HG03558 (cell line): ENCODE measurements around the gene ADGRD1.

Experiments used
- ATAC-seq: cut with Tn5 transposase; IDR thresholded peaks from one replicate; pipeline ENCODE4 v1.9.1; 2021; ENCODE audit warnings: moderate number of reproducible peaks; ENCODE audit not compliant: unreplicated experiment; ENCODE audit errors: extremely low read depth

ADGRD1 gene

DNA sequence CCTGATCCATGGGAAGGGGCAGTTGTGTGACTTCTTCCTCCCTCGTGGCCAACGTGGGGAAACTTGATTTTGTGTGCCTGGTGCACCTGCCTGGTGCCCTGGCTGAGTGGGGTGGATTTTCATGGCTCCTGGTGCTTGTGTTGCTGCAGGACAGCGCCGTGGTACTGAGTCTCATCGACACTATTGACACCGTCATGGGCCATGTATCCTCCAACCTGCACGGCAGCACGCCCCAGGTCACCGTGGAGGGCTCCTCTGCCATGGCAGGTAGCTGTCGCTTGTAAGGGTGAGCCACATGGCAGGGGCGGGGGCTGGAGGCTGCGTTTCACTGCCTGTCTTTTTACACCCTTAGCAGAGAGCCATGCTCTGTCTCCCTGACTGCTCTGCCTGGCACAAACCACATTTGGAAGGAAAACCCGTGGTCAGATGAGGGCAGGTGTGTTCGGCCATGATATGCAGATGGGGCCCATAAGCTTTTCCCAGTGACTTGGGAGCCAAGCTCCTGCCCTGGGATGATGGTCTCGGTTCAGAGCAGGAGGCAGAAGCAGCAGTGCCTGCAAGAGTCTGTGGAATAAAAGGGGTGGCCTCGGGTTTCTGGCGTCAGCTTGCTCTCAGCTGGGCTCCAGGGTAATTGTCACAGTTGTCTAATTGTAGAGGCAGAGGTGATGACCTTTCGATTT lies 49.5 kb downstream of the ADGRD1 start:
- no peak for ATAC-seq

DNA sequence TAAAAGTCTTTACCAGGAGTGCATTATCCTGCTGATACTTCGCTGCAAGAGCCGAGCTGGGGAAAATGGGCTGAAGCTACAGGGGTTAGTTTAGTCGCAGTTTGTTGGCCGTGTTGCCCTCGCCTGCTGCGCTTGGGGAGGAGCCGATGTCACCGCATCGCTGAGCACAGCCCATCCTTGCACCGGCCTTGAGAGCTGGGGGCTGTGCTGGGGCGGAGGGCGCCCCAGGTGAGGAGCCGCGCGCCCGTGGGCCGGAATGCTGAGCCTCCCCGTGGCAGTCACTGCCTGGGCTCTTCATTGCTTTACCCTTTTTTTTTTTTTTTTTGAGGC lies 50.0 kb downstream of the ADGRD1 start:
- ATAC-seq, result no peak

DNA sequence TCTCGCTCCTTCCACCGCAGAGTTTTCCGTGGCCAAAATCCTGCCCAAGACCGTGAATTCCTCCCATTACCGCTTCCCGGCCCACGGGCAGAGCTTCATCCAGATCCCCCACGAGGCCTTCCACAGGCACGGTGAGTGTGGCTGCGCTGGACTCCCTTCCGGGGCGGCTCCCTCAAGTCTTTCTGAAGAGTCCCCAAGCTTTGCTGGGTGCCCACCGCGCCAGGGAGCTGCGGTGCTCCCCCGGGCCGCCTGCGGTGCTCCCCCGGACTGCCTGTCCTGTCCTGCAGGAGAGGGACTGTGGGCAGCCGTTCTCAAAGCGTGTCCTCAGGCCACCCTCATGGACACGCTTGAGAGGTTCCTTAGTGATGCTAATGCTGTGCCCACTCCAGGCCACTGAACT lies 50.5 kb downstream of the ADGRD1 start:
- ATAC-seq, result no peak

DNA sequence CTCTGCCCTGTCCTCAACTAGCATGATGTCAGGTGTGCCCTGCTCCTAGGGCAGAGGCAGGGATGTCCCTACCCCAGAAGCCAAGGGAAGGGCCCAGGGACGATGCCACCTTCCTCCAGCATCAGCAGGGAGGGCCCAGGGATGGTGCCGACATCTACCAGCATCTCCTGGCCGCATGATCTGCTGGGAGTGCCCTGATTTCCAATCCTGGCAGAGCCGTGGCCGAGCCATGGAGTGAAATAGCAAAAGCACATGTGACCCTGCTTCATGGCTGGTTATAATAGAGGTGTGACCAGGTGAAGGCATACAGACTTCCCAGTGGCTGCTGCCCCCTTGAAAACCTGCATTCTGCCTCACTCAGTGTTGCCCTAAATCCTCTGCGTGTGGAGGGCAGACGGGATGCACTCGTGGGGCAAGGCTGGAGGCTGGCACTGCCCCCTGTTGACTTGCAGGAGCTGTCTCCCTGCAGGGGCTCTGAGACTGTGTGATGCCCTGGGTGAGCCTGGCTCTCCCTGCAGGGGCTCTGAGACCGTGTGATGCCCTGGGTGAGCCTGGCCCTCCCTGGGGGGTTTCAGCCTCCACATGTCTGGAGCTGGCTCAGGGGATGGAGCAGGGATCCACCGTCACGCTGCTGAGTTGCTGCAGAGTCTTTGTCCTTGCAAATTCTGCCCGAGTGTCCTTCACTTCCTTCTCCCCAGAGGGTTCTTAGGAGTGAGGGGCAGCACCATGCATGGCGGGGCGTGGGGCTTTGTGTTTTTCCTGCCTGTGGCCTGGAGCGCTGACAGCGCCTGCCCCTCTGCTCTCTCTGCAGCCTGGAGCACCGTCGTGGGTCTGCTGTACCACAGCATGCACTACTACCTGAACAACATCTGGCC lies 51.7 kb downstream of the ADGRD1 start:
- ATAC-seq, result no peak

DNA sequence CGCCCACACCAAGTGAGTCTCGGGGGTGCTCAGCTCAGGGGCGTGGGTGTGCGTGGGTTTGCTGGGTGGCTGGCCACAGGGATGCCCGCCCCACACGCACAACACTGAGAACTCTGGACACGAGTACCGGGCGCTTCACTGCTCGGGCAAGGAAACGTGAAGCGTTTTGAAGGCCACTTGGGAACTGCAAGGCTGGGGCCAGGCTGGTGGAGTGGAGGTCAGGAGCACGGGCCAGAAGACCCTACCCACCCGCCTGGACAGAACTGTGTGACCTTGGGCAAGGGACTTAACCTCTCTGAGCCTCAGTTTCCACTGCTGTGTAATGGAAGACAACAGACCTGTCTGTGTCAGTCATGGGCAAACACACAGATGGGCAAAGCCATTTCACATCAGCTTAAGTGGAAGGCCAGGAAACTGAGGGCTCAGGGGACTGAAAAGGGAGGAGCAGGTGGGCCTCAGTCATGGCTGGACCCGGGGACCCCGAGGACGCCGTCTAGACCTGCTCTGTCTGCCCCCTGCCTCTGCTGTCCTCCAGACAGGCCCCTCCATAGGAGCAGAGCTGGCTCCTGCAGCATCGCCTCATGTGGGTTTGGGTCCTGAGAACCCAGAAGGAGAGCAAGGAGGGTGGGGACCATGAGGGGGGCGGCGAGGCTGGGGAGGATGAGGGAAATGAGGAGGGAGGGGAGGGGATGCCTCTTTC lies 52.5 kb downstream of the ADGRD1 start:
- ATAC-seq, result no peak

DNA sequence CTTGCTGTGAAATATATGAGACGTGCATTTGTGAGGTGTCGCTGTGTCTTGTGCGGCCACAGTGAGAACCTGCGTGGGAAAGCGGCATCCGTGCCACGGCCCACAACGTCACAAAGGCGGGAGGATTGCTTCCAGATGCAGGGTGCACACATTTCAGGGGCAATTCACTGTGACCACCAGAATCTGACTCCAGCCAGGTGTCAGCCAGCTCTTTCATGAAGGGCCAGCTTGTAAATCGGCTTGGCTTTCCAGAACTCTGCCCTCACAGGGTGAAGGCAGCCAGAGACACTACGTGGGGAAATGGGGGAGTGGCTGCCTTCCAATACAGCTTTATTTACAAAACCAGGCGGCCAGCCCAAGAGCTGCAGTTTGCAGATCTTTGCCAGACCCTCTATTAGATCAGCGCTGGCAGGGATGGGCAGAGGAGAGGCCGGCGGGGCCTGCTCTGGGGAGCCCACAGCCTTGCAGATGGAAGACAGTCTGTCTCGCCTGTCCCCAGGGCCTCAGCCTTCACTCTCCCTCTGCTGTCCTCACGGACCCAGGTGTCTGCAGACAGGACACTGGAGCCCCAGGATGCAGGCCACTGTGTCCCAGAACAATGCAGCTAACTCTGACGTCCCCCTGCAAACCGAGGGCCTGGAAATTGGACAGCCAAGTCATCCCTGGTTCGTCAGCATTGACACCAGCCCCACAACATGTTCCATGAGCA lies 53.5 kb downstream of the ADGRD1 start:
- no peak for ATAC-seq

DNA sequence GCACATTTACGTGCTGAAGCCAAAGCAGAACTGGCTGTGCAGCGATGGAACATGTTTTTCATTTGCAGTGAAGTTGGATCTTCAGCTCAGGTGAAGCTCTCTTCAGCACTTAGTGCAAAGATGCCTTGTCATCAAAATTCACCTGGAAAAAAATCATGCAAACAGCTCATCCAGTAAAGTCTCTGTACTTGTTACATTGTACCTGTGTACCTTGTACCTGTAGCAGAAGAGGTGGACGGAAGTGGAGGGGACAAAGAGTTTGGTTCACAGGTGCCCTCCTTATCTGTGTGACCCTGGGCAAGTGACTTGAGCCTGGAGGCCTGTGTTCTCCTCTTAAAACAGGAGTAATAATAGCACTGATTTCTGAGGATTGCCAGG lies 54.0 kb downstream of the ADGRD1 start:
- ATAC-seq, result no peak

DNA sequence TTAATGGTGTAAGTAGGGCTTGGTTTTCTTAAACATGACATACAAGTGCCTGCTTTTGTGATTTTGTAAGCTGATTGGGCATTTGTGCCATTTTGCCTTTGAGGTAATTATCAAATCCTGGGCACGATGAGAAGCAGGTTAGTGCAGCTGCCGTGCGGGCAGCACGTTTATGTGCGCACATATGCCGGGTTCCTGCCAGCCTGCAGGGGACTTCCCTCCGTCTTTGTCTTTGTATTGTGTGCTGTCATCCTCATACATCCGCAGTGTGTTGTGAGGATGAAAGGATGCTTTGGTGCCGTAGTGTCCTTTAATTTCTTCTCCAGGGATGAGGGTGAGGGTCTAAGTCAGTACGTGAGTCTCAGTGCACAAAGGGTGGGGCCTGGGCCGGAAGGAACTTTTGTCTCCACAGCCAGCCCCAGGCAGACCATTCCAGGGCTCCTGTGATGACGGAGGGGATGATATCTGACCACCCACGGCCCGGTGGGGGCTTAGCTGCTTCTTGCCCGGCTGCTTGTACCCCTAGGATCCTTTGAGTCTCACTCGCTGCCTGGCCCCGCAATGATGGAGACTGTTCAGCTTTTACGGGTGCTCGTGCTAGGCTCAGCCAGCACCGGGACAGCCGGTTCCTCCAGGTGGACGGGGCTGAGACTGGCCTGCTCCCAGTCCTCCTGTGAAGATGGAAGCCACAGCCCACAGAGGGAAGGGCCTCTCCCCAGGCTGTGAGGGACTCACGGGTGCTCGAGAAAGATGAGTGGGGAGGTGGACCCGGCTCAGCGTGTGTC lies 54.6 kb downstream of the ADGRD1 start:
- ATAC-seq, result no peak

DNA sequence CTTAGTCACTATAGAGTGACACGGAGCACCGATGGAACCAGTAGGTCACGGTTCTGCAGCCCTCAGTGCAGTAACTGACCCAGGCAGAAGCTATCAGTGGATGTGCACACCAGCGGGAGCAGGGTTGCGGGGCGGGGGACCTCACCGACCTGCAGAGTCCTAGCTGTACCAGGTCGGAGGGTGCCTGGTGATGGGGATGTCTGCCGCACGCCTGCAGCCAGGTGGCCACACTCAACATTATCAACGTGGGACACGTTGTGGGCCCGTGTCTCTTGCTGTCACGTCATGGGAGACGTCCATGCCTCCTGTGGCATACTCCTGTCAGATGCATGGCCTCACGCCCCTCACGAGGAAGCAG lies 55.2 kb downstream of the ADGRD1 start:
- ATAC-seq, result no peak

DNA sequence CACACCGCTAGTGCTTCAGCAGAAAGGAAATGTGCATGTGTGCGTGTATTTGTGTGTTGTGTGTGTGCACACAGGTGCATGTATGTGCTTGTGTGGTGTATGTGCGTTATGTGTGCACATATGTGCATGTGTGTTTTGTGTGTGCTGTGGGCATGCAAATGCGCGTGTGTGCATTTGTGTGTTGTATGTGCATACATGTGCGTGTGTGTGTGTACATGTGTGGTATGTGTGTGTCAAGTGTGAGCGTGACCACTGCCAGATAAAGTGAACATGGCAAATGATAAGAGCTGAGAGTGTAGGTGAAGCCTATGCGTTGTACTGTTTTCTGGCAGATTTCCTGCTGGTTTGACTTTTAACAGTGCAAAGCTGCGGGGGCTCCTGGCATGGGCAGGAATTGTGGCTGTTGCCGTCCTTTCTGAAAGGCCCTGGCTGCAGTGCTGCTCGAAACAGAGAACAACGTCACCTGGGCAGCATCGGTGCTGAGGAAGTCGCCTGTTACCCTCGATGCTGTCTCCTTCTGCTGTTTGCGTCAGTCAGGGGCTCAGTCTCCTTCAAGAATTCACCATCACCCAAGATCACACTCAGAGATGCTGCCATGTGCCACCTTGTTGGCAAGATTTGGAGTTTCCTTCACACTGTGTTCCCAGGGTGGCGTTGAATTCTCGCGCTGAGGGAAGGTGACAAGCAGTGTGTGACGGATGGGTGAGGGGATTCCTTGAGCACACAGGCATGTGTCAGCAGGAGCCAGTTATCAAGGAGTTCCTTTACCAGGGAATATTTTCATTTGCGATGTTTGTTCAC lies 56.1 kb downstream of the ADGRD1 start:
- ATAC-seq, result no peak

DNA sequence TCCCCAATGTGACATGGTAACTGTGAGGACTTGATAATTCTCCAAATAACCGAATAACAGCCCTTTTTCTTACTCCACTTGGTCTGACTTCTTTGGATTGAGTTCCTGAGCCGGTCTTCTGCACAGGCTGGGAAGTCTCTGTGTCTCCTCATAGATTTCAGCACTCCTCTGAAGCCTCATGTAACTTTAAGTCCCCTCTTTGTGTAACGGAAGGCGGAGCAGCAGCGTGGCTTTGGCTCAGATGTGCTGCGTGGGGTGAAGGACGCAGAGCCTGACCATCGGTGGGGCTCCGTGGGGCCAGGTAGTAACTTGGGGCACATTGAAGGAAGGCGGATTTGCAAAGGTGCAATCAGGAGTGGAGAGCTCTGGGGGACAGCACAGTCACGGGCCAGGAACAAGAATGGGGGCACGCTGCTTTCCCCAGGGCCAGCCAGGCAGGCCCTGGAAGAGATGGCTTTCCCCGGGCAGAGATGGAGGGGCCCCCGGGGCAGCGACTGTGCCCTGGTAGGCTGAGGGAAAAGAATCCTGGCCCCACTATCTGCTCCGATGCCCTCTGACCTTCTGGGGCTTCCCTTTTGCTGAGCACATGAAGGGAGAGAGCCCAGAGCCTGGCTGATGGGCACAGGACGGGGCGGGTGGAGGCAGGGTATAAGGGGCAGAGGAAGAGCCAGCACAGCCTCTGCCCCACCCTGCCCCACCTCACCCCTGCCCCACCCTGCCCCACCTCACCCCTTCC lies 56.9 kb downstream of the ADGRD1 start:
- ATAC-seq, result no peak

DNA sequence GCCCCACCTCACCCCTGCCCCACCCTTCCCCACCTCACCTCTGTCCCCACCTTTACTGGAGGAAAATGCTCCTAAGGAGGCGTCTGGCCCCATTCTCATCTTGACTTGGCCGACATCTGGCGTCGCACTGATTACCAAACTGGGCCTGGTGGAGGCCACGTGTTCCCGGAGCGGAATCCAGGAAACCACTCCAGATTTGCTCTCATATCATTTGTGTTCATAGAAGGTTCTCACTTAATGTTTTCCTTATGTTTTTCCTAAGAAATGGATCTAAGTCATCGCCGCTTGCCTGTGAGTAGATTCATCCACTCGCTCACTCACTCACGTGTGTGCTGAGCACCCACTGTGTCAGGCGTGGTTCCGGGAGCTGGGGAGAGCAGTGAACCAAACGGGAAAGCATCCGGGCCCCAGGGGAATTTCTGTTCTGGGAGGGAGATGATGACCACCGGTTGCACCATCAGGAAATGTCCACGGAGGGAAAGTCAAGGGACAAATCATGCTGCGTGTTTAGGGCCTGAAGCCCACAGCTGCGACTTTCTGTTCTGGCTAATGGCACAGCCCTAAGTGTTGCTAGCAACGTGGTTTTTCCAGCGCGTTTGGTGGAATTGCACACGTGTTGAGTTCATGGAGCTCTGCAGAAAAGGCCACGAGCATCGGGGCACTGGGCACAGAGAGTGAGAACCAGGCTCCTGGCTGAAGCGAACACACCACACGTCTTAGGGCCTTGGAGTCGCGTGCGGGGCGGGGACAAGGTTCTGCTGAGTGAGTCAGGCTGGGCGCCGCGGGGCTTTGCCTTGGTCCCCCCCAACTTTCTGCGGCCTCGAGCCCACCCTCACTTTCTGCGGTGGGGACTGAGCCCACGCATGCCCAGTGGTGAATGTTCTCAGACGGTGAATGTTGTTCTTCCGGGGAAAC lies 57.7 kb downstream of the ADGRD1 start:
- ATAC-seq, result no peak

DNA sequence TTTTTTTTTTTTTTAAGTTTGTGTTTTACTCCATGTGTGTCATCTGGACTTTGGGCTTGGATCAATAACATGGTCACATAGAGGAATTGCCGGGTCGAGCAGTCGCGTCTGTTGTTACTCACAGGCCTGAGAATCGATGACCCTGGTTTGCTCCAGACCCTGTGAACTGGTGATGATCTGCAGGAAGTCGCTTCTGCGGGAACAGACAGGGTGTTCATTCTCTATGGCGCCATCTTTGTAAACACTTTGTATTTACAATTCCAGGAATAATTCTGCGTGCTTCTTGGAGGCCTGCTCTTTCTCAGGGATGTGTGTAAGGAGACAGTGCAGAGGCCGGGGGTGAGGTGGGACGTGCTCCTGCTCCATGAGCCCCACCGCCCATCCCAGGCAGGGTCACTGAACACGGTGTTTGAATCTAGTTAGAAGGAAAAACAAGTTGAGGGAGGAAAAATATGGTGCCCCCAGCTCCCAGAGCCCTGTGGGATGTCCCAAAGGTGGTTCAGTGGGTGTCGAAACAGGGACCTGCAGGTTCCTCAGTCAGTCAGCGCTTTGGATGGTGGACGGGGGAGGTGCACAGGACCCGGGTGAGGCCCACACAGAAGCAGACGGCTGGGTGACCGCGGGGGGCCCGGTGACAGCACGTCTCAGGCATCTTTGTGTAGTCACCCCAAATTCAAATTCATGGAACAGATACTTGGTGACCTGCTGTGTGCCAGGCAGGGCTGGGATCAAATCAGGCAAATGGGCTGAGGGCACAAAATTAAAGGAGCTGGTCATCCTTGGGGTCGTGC lies 58.8 kb downstream of the ADGRD1 start:
- no peak for ATAC-seq

DNA sequence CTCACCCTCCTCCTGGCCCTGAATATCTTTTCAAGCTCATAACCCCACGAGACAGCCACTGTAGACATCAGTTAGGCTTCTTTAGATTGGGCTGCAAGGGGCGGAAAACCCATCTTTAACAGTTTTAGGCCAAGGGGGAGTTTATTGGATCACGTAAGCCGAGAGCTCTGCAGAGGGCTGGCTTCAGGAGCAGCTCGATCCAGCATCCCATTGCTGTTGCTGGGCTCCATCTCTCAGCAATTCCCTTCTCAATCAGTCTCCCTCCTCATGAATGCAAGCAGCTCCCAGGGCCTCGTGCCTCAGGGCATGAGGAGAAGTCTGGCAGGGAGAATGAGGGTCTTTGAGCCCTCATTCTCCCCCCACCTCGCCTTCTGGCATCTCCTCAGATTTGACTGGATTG lies 59.4 kb downstream of the ADGRD1 start:
- ATAC-seq, result no peak

DNA sequence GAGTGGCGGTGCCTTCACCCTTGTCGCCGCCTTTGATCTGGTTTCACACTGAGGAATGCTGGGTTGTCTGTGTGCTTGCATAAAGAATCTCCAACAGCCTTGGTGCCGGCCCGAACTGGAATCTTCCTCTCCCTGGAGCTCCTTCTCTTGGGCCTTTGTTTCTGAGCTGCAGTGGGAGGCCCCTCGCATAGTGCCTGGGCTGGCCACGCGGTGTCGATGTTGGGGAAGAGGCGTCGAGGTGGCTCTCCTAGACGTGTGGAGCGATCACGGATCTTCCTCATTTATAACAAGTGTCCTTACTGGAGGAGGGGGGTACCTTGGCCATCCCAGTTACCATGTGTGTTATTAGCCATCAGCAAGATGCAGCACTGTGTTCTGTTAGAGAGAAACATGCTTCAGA lies 60.6 kb downstream of the ADGRD1 start:
- no peak for ATAC-seq

DNA sequence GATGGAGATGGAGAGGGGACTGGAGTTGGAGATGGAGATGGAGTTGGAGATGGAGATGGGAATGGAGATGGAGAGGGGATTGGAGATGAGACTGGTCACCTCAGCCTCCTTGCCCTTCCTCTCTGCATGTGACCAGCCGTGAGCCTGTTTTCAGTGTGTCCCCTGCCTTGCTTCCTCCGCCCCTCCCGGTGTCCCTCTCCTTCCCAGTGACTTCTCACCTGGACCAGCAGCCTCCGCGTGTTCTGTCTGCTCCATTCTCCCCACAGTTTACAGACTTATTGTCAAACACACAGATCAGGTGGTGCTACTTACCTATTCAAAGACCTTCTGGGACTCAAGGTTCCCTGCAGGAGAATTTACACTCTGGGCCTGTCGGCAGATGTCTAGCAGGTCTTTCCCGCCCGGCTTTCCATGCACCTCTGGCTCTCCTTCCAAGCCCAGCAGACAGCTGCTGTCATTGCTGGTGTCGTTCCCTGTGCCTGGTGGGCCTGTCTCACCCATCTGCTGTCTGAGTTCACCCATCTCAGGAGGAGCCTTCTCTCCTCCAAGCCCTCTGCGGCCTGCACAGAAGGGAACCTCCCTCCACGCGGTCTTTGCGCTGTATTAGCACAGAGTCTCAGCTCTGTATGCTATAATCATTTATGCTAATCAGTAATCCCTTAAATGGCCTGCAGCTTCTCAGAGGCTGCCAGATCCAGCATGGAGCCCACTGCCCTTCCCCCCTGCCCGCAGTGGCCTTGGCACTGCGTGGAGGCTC lies 62.1 kb downstream of the ADGRD1 start:
- ATAC-seq, result no peak
